Renal pelvis (tissue), 4 donors: Measurements from ENCODE around the gene OSBPL1A. TPM values are rescaled to one million over a fixed set of nuclear protein-coding genes. Genes with fewer than 3 reads are reported as not detected.
A peak's percentile ranks its signal among the peaks of the same experiment; 100 is the strongest.

Source experiments
- DNase-seq: peaks from one replicate; pipeline ENCODE4 v3.0.0-alpha.2; 2013
- polyA plus RNA-seq, 3 donors: library from polyadenylated mRNA; unstranded; fragments of 120-200 nt; gene quantifications; one replicate each; pipeline ENCODE4 v1.2.1, GENCODE V29; 2013; ENCODE audit not compliant: insufficient read length in 3 of 3

Gene OSBPL1A
- polyA plus RNA-seq, 3 donors: 46.5 to 53.1 (median 48.5) TPM

GRCh38 chr18:24346254-24346653 lies 51.4 kb downstream of the OSBPL1A start:
- no peak for DNase-seq

GRCh38 chr18:24344509-24344908 lies 53.1 kb downstream of the OSBPL1A start:
- DNase-seq: no peak

- DNase-seq: no peak
Observed at GRCh38 chr18:24342347-24342746, 55.3 kb downstream of the OSBPL1A start.

- DNase-seq: no peak
Observed at GRCh38 chr18:24341361-24341760, 56.3 kb downstream of the OSBPL1A start.

GRCh38 chr18:24333084-24333483 lies 64.5 kb downstream of the OSBPL1A start:
- no peak for DNase-seq

GRCh38 chr18:24326211-24326610 lies 71.4 kb downstream of the OSBPL1A start:
- DNase-seq: no peak

- no peak for DNase-seq
Observed at GRCh38 chr18:24322584-24323136, 75.0 kb downstream of the OSBPL1A start.

- no peak for DNase-seq
Observed at GRCh38 chr18:24321071-24321470, 76.6 kb downstream of the OSBPL1A start.

- no peak for DNase-seq
Observed at GRCh38 chr18:24319757-24320156, 77.9 kb downstream of the OSBPL1A start.

- no peak for DNase-seq
Observed at GRCh38 chr18:24317370-24317769, 80.3 kb downstream of the OSBPL1A start.

- DNase-seq: no peak
Observed at GRCh38 chr18:24315170-24315569, 82.5 kb downstream of the OSBPL1A start.

GRCh38 chr18:24306201-24306600 lies 91.4 kb downstream of the OSBPL1A start:
- no peak for DNase-seq

GRCh38 chr18:24300703-24301102 lies 96.9 kb downstream of the OSBPL1A start:
- DNase-seq: no peak

- no peak for DNase-seq
Observed at GRCh38 chr18:24296276-24296675, 101.3 kb downstream of the OSBPL1A start.

GRCh38 chr18:24293254-24293653 lies 104.4 kb downstream of the OSBPL1A start:
- DNase-seq: no peak

GRCh38 chr18:24278591-24278990 lies 119.0 kb downstream of the OSBPL1A start:
- DNase-seq: no peak

- no peak for DNase-seq
Observed at GRCh38 chr18:24277516-24278195, 120.0 kb downstream of the OSBPL1A start.

- no peak for DNase-seq
Observed at GRCh38 chr18:24276994-24277393, 120.6 kb downstream of the OSBPL1A start.

GRCh38 chr18:24274837-24275236 lies 122.8 kb downstream of the OSBPL1A start:
- no peak for DNase-seq

- DNase-seq: no peak
Observed at GRCh38 chr18:24273596-24273995, 124.0 kb downstream of the OSBPL1A start.

GRCh38 chr18:24272229-24272525 lies 125.4 kb downstream of the OSBPL1A start:
- DNase-seq: no peak

GRCh38 chr18:24271381-24272228 lies 126.0 kb downstream of the OSBPL1A start:
- peak; percentile 77 for DNase-seq

- DNase-seq: peak; percentile 37
Observed at GRCh38 chr18:24270937-24271380, 126.7 kb downstream of the OSBPL1A start.
